HG03175 (cell line): ENCODE measurements around the gene TGFBR2.
"Not testable (repeated sequence)": the region's sequence is repeated elsewhere in the genome, so short reads cannot be mapped to it uniquely, and the experiment has no call there.

ENCODE experiments used
- ATAC-seq: cut with Tn5 transposase; IDR thresholded peaks from one replicate; pipeline ENCODE4 v1.9.1; 2021; ENCODE audit warnings: mild to moderate bottlenecking, moderate library complexity; ENCODE audit not compliant: unreplicated experiment

The TGFBR2 gene

DNA sequence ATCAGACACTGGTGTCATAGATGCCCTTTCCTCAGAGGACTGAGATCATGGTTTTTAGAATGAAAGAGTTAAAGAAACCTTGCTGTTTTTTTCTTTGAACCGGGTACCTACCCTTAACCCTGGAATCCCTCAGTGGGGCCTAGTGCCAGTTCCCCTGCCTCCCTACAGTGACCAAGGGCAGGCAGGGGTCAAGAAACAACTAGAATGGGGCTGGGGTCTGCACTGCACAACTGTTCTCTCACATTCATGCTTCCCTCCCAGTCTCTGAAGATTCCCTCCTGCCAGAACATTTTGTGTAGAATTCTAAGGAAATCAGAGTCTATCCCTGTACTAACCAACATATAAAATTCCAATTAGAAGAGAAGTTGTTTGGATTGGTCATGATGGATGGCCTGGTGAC, 47.9 kb downstream of the TGFBR2 start:
- no peak for ATAC-seq

GRCh38 chr3:30655187-30655812, 48.9 kb downstream of the TGFBR2 start:
- ATAC-seq: peak; percentile 45

GRCh38 chr3:30656624-30657141, 50.3 kb downstream of the TGFBR2 start:
- no peak for ATAC-seq

DNA sequence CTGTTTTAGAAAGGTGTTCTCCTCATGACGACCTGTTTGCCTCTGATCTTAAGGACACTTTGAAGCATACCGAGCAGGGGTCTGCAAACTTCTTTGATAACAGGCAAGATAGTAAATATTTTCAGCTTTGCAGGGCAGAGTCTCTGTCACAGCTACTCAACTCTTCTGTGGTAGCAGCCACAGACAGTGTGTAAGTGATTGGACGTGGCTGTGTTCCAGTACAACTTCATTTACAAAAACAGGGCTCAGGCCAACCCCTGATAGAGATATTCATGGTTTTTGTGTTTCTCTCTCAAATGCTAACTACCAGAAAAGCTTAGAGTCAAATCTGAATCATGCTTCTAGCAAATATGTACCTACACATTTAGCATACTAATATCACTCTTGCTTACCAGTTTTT, 51.5 kb downstream of the TGFBR2 start:
- ATAC-seq: peak; percentile 26

DNA sequence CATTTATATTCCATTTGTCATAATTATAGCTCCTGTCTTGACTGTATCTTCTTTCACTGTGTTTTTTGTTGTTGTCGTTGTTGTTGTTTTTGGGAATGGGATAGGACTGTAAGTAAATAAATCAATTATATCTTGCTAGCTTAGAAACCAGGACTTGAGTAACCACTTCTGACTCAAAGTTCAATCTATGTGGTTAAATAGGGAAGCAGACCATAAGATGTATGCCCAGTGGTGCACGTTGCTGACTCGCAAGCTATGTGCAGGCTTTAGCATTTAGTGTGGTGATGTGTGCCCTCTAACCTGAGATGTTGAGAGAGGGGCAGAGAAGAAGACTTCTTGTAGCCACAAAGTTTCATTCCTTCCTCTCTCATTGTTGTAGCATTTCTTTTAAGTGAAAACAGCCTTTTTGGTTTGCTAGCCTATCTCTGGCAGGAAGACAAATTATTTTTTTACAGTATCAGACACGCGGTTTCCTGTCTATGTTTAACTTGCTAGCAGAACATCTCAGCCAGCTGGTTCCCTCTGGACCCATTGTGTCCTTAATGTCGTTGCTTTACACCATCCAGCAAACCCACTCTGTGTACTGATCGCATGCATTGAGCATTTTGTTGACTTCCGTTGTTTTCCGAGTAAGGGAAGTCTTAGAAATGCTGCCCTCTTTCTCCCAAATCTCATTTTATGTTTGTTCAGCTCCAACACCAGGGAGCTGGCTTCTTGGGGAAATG, 52.1 kb downstream of the TGFBR2 start:
- ATAC-seq: peak; percentile 86

- ATAC-seq: no peak
These were observed 53.1 kb downstream of the TGFBR2 start for GRCh38 chr3:30659270-30660130.

- ATAC-seq: no peak
These were observed 53.7 kb downstream of the TGFBR2 start for GRCh38 chr3:30660136-30660535.

- ATAC-seq: no peak
These were observed 54.3 kb downstream of the TGFBR2 start for GRCh38 chr3:30660656-30661055.

DNA sequence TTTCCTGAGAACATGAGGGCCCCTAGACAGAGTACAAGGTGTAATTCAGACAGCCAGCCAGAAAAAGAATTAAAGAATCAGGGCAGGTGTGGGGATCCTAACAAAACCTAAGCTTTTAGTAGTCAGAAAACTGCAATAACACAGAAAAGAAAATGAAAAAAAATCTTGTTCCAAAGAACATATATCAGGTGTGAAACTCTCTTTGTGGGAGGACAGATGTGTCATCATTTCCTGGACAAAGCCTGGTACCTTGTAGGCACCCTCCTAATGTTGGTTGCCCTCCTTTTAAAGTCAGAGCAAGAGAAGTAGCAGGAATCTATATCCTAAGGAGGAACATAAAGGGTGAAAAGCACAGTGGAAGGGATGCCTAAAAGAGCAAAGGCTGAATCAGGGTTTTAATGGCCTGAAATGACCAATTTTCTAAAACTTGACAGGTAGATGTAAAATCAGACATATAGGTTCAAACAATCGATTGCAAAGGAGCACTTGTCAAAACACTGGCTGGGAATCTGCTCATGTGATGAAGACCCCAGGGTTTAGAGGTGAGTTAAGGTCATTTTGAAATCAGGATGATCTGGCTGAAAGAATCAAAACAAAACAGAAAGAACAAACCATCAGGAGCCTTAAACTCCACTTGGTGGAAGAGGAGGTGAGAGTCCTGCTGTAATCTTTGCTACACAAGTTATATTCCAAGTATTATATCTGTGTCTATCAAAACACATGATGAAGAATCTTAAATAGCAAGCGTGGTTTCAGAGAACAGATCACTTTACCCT, 54.9 kb downstream of the TGFBR2 start:
- no peak for ATAC-seq

GRCh38 chr3:30662836-30663235, 56.4 kb downstream of the TGFBR2 start:
- ATAC-seq: no peak

DNA sequence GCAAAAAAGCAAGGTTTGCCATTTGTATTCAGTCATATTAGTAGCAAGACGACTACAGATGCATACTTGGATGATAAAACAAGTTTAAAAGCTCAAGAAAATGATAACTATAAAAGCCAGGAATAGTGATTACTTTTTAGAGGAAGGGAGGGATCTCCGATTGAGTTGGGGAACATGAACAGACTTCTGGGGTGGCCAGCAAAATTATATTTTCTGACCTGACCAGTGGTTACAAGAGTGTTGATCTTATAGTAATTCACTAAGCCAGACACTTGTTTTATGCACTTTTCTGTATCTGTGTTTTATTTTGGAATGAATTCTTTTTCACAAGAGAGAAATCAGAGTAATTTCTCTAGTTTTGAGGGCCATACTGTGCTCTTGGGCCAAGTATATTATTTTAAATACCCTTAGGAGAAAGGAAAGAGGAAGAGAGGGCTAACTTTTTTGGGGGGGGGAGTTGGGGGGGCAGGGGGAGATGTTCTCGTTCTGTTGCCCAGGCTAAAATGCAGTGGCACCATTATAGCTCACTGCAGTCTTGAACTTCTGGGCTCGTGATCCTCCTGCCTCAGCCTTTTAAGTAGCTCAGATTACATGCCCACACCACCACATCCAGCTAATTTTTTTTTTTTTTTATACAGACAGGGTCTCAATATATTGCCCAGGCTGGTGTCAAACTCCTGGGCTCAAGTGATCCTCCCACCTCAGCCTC, 57.3 kb downstream of the TGFBR2 start:
- no peak for ATAC-seq

DNA sequence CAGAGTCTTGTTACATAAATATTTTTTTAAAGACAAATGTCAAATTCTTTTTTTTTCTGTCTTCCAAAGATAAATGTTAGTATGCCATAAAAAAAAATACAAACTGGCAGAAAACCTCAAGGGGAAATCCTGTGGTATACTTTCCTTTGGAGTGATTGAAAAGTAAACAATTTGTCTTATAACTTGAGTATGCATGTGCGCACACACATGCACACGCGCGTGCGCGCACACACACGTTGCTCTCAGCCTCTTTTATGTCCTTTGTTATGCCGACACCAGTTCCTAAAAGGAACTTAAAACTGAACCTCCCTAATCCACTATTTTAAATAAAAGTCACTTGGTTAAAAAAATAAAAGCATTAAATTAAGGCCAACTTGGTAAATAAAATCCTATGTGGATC, 58.1 kb downstream of the TGFBR2 start:
- no peak for ATAC-seq

DNA sequence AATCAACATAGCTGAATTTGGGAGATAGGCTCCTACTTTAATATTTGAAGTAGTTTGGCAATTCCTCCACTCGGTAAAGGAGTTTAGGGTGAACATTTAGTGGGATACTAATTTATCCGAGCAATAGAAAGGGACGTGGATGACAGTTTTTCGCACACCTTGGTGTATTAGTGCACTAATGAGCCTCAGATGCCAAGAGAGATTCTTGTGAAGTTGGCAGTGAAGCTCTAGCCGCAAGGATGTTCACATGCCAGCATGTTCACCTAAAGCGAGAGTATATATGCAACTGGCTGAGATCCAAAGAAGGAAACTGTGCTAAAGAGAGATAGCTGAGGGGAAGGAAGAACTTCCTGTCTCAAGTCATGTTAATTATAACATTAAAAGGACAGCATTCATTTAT, 58.5 kb downstream of the TGFBR2 start:
- no peak for ATAC-seq

- no peak for ATAC-seq
These were observed 59.1 kb downstream of the TGFBR2 start for GRCh38 chr3:30665539-30665938.

- ATAC-seq: no peak
These were observed 60.3 kb downstream of the TGFBR2 start for GRCh38 chr3:30666572-30667279.

- ATAC-seq: no peak
These were observed 60.9 kb downstream of the TGFBR2 start for GRCh38 chr3:30667280-30667651.

DNA sequence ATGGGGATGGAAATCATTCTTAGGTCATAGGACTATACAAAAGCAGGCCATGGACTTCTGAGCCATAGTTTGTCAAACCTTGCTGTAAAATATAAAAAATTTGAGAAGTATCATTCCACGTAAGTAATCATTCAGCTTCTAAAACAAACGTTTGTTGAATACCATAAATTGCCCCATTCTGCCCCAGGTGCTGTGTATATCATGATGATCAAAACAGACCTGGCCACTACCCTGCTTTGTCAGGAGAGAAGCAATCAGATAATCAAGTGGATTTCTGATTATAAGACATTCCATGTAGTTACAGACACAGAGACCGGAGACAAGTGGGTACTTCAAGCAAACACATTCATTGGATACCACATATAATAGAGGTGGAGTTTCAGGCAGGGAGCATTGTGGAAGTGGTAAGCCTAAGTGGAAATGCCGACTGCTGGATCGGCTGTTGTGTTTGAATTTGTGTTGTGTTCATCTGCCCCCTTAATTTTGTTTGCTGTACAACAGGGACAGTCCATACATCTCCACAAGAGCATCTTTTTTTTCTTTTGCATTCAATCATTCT, 61.7 kb downstream of the TGFBR2 start:
- ATAC-seq: no peak

- ATAC-seq: not testable (repeated sequence)
These were observed 63.0 kb downstream of the TGFBR2 start for GRCh38 chr3:30669360-30669934.

DNA sequence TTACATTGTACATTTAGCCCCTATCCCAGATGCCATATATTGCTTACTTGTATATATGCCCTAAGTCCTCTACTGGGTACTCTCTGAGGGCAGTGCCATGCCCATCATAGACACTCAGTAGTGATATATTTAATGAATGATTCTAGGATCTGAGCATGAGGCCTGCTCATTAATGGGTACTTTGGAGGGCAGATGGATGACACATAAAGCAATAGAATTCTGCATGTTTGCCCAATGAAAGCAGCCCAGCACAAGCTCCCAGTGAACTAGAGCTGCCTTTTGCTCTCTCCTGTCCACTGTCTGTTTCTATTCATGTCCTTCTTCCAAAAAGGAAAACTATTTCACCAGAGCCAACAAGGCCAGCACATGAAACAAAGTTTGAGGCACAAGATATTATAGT, 63.9 kb downstream of the TGFBR2 start:
- no peak for ATAC-seq
